HG03196 (cell line): ENCODE data around the gene DNM1.

Experiments
- ATAC-seq: cut with Tn5 transposase; IDR thresholded peaks from one replicate; pipeline ENCODE4 v1.9.1; 2021; ENCODE audit not compliant: unreplicated experiment

The DNM1 gene

DNA sequence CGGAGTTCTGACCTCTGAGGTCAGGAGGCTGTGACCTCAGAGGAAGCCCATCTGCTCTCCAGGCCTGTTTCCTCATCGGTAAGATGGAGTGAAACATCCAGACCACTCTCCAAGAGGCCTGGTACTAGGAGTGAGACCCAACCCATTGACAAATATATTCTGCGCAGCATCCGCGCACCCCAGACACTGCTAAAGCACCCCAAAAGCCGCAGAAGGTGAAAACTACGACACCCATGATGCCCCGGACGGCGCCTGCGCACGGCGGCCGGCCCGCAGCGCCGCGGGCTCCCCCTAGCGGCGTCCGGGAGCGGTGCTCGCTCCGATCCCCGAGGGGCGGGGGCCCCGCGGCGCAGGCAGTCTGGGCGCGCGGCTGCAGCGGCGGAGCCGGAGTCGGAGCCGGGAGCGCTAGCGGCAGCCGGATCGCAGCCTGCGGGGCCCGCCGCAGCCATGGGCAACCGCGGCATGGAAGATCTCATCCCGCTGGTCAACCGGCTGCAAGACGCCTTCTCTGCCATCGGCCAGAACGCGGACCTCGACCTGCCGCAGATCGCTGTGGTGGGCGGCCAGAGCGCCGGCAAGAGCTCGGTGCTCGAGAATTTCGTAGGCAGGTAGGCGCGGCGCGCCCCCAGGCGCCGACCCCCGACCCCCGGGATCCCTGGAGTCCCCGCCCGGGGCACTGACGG, at the start of gene DNM1:
Gene DNM1, plus strand, starts transcription at position 356 of the 683 bp plus-strand sequence. Its CDS starts 92 bp downstream, at position 448.
- ATAC-seq, result peak; percentile 70

DNA sequence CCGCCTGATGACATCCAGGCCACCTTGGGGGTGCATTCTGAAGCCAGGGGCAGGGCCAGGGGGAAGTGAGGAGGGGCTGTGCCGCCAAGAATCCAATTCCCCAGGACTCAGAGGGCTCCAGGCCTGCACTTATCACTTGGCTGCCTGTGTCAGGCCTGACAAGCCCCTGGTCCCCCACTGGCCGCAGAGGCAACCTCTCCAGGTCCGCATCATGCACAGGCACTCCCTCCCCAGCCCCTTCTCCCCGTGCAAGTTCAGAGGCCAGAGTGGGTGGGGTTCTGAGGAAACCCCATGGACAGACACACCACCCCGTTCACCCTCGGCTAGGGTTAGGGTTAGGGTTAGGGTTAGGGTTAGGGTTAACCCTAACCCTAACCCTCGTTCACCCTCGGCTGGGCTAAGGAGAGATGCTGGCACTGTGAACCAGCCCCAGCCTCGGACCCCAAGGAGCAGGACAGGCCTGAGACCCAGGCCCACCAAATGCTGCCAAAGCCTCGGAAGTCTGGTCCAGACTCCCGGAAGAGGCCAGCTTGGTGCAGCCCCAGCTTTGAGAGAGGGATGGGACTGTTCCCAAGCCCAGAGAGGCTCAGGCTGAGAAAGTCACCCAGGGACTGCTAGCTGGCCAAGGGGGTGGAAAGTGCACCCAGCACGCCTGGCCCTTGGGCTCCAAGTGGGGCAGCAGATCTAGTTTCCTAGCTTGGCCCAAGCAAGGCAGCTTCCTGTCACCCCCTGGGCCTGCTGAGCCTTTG, 49.1 kb upstream of the DNM1 start:
- no peak for ATAC-seq

DNA sequence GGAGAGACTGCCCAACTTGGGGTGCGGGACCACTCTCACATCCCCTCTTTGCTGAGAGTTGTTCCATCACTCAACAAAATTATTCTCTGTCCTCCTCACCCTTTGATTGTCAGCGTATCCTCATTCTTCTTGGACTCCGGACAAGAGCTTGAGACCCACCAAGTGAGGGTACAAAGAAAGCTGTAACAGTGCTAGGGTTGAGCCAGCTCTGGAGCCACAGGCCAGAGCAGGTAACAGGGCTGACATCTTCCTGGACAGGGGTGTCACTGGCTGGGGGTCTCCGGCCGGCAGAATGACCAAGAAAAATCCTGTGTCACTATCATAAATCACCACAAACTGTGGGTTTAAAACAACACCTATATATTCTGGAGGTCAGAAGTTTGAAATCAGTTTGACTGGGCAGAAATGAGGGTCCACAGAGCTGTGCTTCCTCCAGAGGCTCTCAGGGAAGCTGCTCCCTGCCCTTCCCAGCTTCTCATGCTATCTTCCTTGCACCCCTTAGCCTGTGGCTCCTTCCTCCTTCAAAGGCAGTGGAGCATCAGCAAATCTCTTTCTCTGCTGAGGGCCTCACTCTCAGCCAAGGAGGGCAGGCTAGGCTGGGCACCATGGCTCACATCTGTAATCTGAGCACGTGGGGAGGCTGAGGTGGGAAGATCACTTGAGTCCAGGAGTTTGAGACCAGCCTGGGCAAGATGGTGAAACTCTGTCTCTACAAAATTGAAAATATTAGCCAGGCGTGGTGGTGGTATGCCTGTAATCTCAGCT, 47.3 kb upstream of the DNM1 start:
- no peak for ATAC-seq

DNA sequence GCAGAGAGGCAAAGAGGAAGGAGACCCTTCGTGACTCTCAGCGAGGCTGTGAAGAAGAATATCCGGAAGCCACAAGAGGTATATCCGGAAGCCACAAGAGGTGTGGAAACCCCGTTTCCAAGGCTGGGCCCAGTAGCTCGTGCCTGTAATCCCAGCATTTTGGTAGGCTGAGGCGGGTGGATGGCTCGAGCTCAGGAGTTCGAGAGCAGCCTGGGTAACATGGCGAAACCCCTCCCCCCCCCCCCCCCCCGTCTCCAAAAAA, 43.7 kb upstream of the DNM1 start:
- ATAC-seq, result no peak

DNA sequence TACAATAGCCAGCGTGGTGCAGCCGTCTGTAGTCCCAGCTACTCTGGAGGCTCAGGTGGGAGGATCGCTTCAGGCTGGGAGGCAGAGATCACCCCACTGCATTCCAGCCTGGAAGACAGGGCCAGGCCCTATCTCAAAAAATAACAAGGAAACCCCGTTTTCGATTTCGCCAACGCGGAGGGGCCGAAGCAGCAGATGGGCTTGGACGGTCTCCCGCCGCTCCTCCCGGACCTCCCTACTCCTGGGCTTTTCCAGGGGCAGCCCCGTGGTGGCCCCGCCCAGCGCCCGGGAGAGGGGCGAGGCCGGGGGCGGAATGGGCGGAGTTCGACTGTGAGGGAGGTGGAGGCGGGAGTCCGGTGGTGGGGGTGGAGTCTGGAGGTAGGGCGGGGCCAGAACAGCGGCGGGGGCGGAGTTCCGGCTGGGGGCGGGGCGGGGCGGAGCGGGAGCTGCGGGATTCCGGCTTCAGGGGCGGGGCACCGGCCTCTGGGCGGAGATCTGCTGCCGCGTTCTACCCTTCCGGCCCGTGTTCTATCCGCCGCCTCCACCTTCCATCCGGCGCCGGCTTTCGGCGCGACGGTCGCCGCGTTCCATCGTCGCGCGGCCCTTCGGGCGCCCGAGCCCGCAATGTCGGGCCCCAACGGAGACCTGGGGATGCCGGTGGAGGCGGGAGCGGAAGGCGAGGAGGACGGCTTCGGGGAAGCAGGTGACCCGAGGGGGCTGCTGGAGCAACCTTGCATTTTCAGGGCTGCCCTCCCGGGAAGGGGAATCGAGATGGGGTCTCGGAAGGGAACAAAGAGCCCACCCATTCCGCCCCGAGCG, 43.2 kb upstream of the DNM1 start, which contains the start of gene BBLN:
Gene BBLN, plus strand, starts transcription at position 482 of the 819 bp plus-strand sequence. Its CDS starts 143 bp downstream, at position 625.
- peak; percentile 65 for ATAC-seq

DNA sequence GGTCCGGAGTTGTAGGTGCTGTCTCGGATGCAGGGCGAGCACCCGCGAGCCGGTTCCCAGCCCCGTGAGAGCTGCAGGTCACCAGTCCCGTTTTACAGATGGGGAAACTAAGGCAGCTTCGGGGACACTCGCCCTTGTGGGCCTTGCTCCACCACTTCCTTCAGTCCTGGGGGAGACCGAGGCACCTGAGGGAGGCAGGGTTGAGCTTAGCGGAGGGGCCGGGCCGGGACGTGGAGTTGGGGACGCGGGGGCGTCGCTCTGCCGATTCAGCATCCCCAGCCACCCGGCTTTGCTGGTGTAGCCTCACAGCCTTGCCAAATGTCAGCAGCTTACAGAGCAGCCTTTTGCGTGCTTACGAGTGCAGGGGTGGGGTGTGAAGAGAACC, 42.6 kb upstream of the DNM1 start:
- peak; percentile 20 for ATAC-seq

DNA sequence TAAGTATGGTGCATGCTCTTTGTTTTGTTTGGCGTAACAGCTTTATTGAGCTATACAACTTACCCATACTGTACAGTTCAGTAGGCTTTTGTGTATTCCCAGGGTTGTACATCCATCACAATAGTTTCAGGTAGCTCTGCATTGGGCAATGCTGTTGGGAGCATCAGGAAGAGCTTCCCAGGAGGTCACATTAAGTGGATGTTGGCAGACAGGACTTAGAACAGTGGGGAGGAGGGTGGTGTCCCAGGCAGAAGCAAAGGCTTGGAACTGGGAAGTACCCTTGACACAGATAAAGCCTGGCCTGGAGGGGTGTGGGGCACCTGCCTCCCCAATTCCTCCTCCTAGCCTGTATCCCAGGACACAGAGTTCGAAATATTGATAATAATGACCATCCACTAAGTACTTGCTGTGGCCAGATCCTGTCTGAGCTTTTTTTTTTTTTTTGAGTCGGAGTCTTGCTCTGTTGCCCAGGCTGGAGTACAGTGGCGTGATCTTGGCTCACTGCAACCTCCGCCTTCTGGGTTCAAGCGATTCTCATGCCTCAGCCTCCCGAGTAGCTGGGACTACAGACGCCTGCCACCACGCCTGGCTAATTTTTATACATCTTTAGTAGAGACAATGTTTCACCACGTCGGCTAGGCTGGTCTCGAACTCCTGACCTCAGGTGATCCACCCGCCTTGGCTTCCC, 41.8 kb upstream of the DNM1 start:
- no peak for ATAC-seq

DNA sequence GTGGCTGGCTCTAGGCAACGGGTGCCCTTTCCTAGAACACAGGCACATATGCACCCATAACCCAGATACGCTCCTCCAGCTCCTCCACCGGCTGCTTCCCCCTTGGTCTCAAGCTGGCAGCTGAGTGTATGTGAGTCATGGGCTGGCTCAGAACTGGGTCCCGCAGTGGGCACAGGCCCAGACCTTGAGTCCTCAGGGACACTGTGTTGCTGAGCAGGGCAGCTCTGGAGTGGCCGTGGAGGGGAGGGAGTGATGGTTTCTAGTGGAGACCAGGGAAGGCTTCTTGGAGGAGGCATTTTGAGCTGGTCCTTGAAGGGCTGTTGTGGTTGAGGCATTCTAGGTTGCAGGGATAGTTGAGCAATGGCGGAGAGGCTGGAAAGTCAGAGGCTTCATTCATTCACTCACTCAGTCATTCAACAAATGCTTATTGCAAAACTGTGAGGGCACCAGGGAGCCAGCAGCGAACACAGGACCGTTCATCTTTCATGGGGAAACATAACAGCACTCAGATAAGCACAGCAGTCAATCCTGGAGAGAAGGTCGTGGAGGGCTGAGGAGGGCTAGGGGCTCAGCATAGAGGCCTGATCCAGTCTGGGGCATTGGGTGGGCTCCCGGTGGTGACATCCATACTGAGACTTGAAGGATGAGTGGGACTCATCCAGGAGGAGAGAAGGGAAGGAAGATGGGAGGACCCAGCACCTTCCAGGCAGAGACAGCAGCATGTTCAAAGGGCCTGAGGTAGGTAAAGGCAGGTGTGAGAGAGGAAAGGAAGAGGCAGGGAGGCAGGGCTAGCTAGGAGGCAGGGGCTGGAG, 40.8 kb upstream of the DNM1 start:
- no peak for ATAC-seq

DNA sequence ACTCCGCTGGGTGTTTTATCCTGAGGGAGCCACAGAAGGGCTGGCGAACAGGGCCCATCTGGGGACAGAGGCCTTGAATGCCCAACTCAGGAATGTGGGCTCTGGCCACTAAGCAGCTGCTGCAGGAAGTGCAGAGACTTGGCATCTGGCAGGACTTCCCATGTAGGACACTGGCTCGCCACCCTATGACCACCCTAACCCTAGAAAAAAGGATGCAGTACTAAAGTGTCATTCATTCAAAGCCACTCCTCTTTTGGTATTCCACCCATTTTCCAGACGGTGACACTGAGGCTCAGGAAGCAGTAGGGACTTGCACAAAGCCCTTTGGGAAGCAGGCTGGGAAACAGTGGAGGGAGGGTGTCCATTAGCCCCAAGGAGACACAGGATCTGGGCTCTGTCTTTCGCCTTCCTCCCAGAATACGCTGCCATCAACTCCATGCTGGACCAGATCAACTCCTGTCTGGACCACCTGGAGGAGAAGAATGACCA, 40.1 kb upstream of the DNM1 start:
- no peak for ATAC-seq

DNA sequence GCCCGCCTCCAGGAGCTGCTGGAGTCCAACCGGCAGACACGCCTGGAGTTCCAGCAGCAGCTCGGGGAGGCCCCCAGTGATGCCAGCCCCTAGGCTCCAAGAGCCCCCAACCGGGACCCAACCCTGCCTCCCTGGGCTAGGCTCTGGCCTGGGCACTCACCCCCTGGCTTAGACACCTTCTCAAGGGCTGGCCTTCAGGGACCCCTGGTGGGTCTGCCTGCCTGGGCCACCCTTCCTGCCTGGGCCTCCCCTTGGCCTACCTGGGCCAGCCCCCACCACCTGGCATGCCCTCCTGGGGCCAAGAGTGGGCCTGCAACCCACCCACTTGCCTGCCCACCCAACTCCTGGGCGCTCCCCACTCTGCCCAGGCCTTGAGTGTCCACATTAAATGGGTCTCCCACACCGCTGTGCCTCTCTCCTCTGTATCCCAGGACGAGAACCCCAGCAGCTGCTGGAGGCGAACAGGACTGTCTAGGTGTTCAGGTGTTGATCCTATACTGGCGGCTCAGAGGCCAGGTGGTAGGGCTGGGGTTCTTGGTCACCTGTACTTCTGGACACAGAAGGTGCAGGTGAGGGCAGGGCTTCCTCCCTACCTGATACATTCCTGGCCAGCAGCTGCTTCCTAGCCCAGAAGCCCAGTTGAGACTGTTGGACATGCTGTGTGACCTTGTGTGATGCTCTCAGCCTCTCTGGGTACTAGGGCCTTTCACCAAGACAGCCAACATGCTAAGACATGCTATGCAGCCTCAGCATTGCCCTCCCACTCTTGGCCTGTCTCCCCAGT, 39.5 kb upstream of the DNM1 start:
- no peak for ATAC-seq

DNA sequence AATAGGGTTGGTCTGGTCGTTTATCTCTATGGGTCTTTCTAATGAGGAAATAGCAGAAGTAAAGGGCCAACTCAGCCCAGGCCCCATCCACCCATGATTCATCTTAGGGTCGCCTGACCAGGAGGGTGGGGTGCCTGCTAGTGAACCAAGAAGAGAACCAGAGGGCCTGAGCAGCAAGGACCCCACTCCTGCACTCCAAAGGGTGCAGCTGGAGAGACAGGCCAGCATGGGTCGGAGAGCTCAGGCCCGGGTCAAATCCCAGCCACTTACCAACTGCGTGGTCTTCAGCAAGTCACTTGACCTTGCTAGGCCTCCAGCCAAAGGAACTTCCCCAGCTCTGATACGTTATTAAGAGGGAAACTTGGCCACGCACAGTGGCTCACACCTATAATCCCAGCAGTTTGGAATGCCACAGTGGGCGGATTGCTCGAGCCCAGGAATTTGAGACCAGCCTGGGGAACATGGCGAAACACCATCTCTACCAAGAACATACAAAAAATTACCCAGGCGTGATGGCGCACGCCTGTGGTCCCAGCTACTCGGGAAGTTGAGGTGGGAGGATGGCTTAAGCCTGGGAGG, 38.8 kb upstream of the DNM1 start:
- ATAC-seq, result no peak

DNA sequence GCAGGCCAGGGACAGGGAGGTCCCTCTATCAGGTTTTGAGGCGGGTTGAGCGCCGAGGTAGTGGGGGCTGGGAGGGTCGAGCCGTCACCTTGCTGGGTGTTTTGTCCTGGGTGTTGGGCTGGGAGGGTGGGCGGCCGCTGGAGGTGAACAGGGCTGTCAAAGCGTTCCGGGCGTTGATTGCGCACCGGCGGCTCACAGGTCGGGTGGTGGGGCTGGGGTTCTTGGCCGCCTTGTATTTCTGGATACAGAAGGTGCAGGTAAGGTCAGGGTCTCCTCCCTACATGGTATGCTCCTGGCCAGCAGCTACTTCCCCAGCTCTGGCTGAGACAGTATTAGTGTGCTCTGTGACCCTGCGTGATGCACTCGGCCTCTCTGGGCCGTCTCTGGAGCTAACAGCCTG, 37.0 kb upstream of the DNM1 start:
- ATAC-seq, result no peak

DNA sequence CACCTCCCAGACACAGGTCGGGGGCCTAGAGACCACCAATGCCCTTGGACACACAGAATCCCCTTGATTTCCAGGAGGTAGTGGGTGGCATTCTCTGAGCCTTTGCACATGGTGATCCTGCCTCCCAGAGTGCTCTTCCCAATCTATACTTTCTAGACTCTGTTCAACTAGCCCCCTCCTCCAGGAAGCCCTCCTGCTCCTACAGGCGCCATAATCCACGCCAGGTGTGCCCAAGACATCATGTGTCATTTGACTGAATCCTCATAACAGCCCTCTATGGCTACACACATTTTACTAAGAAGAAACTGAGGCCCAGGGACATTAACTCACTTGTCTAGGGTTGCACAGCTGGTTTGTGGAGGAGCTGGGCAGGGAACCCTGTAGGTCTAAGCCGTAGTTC, 36.0 kb upstream of the DNM1 start:
- ATAC-seq, result no peak

DNA sequence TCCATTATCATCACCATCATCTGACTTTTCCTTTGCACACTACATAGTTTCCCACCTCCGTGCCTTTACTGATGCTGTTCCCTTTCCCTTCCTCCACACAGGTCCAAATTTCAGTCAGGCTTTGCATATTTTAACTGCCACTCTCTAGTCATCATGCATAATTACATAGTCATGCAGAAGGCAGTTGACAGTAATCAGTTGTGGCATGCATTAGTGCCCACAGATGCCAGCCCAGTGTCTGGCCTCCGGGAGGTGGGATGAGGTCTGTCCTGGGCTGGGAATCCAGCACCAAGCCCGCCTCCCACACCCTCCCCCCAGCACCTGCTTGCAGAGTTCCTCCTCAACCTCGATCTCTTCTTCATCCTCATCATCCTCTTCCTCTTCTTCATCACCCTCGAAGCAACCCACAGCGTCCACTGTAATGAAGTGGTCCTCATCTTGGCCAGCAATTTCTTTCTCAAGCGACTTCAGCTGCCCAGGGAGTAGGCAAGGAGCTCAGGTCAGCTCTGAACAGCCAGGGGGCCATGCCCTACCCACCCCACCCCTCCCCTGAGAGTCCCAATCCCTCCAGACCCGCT, 34.4 kb upstream of the DNM1 start:
- no peak for ATAC-seq

DNA sequence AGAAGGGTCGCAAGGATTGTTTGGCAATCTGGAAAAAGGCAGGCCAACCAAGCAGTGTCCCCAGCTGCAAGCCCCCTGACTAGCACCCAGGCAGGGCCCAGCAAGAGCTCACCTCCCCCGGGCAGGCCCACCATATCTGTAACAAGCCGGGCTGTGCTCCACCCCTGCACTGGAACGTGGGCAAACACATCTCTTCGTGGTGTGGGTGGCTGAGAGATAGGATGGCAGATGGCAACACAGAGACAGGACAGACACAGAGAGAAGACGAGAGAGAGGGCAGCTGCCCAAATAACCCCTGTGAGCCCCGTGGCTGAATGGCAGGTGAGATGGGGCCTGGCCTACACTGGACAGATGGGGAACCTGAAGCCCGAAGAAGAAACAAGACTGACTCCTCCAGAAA, 33.7 kb upstream of the DNM1 start:
- ATAC-seq, result no peak

DNA sequence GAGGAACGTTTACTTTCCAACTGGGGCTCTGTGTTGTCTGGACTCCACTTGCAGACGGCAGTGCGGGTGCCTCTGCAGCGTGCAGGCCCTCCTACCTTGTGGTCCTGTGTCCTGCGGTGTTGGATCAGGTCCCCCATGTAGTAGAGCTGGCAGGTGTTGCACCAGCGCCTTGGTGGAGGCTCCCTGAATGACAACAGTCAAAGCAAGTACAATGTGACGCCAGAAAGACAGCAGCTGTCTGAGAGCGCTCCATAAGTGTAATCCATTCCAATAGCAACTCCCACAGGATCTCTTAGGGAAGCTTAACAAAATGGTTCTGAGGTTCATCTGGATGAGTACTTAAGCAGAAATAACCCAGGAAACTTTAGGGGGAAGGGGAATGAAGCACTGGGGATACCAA, 33.3 kb upstream of the DNM1 start:
- ATAC-seq, result no peak

DNA sequence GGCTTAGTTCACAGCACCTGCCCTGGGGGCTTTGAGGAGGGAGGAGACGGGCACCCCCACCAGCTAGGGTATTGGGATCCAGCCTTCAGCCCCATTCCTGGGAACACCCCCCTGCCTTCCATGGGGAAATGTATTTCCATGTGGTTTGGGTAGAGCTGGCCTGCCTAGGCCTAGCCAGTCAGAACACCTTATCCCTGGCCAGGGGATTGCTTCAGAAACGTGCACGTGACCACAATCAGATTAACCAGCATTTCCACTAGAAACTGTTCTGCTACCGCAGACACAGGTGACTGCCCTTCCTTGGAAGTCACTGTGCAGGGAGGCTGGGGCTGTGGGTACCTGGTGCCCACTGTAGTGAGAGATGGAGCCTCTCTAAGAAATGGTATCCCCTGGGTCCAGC, 29.1 kb upstream of the DNM1 start:
- no peak for ATAC-seq

DNA sequence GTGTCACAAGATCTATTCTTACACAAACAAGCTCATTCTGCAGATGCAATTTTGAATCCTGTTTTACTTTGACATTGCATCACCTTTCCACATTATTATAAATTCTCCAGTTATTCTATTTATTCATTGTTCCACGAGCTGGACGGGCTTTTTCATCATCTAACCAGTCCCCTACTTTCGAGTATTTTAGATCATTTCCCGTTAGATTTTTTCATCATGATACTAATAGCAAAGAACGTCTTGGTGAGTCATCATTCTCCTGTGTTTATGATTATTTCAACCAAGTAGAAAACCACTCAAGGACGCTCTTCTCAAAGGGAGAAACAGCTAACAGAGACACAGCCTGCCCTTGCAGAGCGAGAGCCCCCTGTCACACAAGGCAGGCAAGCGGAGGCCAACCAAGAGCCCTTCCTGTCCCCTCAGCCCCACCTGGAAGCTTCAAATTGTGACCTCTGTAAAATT, 28.0 kb upstream of the DNM1 start:
- ATAC-seq, result no peak
